Left lung (tissue), 10 donors: ENCODE measurements around the gene APOA4. TPM values are rescaled to one million over a fixed set of nuclear protein-coding genes. Genes with fewer than 3 reads are reported as not detected.

Experiments
- ATAC-seq: fragments of 200-7000 bp; cut with Tn5 transposase; one replicate; pipeline ENCODE4 v1.9.1; 2020; ENCODE audit warnings: moderate library complexity
- DNase-seq, 4 donors: peaks; one replicate each; pipeline ENCODE4 v3.0.0-alpha.2; 2013 to 2020
- H3K27ac ChIP-seq, 2 donors: fragments of 200-600 bp; sonication (generic) in 1 of 2; one replicate each; pipeline versions ENCODE4 v1.5.0 to v1.8.0; 2020 to 2021
- H3K27me3 ChIP-seq, 2 donors: fragments of 200-600 bp; sonication (generic) in 1 of 2; one replicate each; pipeline versions ENCODE4 v1.5.0 to v1.8.0; 2020 to 2021
- H3K36me3 ChIP-seq, 2 donors: fragments of 200-600 bp; sonication (generic) in 1 of 2; one replicate each; pipeline versions ENCODE4 v1.5.0 to v1.8.0; 2020 to 2021
- H3K4me1 ChIP-seq, 2 donors: fragments of 200-600 bp; one replicate each; pipeline ENCODE4 v1.8.0; 2021
- H3K4me3 ChIP-seq, 2 donors: fragments of 200-600 bp; sonication (generic) in 1 of 2; one replicate each; pipeline versions ENCODE4 v1.5.0 to v1.8.0; 2020 to 2021; ENCODE audit warnings: mild to moderate bottlenecking in 1 of 2
- H3K9me3 ChIP-seq, 2 donors: fragments of 200-600 bp; sonication (generic) in 1 of 2; one replicate each; pipeline versions ENCODE4 v1.5.0 to v1.8.0; 2020 to 2021
- intact Hi-C, 2 donors: fragments of 100-400 bp; cut with DNase I; formaldehyde crosslinking; loops; one replicate each; pipeline versions ENCODE4 v1.11.2 to v1.14.2; 2022
- polyA plus RNA-seq, 6 donors: library from polyadenylated mRNA; unstranded; fragments of 120-200 nt; gene quantifications; one replicate each; pipeline ENCODE4 v1.2.1, GENCODE V29; 2013; ENCODE audit not compliant: insufficient read length in 6 of 6
- total RNA-seq, 2 donors: library from RNA; stranded (reverse); fragmentation: NEBNext Ultra II Directional; extraction: Animal tissue kit (Norgen Biotek cat#: 25700); gene quantifications; one replicate each; pipeline ENCODE4 v1.2.1, GENCODE V29; 2021
- TF ChIP-seq, protein P1 (sequence below), 2 donors: fragments of 200-600 bp; sonication (generic) in 1 of 2; IDR thresholded peaks; one replicate each; pipeline versions ENCODE4 v1.5.0 to v1.8.0; 2021; ENCODE audit warnings: antibody characterized with exemption in 2 of 2
- donor health status: DM: no; HTN: yes; CAD: no.
- donor health status: DM: no; HTN: no; CAD: no.

APOA4 gene
- total and polyA plus RNA-seq, 8 donors: not detected

DNA sequence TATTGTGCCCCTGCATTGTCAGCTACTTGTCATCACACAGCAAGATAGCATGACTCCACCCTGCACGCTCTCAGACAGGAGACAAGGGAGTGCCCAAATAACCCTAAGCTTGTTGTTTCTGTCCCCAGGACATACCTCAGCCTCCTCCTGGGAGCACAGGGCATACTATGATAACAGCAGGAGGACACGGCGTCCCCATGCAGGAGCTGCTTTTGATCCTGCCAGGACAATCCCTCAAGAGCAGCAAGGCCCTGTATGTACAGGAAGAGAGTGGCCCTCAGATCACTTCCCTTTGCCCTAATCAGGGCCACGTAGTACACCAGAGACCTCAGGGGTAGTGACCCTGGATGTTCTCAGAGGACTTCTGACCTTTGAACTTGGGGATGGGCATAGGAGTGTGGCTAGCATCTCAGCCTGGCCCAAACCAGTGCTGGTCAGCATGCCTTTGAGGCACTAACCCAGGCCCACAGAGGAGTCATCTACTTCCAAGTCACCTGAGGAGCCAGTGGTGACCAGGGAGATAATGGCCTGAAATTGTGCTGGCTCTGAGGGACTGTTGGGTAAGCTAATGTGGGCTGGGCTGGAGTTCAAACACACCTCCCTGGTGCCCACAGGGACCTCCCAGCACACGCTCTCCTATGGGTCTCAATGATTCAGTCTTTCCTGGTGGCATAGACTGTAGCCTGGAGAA is 9.2 kb downstream of the APOA4 start:
- Histone ChIP-seq H3K4me3 (no peak overlapping the region), H3K27ac (no peak overlapping the region), H3K9me3 (no peaks in the 10 kb centered on the region), H3K36me3 (no peaks in the 10 kb centered on the region), H3K27me3 (no peaks in the 10 kb centered on the region), H3K4me1 (no peaks in the 10 kb centered on the region)
- TF ChIP-seq, protein P1, sequence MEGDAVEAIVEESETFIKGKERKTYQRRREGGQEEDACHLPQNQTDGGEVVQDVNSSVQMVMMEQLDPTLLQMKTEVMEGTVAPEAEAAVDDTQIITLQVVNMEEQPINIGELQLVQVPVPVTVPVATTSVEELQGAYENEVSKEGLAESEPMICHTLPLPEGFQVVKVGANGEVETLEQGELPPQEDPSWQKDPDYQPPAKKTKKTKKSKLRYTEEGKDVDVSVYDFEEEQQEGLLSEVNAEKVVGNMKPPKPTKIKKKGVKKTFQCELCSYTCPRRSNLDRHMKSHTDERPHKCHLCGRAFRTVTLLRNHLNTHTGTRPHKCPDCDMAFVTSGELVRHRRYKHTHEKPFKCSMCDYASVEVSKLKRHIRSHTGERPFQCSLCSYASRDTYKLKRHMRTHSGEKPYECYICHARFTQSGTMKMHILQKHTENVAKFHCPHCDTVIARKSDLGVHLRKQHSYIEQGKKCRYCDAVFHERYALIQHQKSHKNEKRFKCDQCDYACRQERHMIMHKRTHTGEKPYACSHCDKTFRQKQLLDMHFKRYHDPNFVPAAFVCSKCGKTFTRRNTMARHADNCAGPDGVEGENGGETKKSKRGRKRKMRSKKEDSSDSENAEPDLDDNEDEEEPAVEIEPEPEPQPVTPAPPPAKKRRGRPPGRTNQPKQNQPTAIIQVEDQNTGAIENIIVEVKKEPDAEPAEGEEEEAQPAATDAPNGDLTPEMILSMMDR (IDR thresholded peaks at IDR 0.05): no peak
- ATAC-seq: no peak
- DNase-seq: no peak
- intact Hi-C loops: no loop called here

DNA sequence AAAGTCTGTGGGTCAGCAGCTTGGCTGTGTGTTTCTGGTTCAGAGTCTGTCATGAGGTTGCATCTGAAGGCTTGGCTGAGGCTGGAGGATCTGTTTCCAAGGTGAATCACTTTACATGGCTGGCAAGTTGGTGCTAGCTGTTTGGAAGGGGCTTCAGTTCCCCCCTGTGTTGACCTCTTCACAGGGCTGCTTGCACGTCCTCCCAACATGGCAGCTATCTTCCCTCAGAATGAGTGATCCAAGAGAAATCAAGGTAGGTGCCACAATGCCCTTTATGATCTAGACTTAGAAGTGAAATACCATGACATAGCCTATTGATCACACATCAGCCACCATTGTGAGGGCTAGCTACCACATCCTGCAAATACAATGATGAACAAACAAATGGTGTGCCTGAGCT is 9.9 kb downstream of the APOA4 start:
- Histone ChIP-seq H3K4me1 (no peaks in the 10 kb centered on the region), H3K9me3 (no peaks in the 10 kb centered on the region), H3K4me3 (no peak overlapping the region), H3K27ac (no peak overlapping the region), H3K27me3 (no peaks in the 10 kb centered on the region), H3K36me3 (no peaks in the 10 kb centered on the region)
- TF ChIP-seq, protein P1 (IDR thresholded peaks at IDR 0.05): no peak
- DNase-seq: no peak
- ATAC-seq: no peak
- intact Hi-C loops: no loop called here

DNA sequence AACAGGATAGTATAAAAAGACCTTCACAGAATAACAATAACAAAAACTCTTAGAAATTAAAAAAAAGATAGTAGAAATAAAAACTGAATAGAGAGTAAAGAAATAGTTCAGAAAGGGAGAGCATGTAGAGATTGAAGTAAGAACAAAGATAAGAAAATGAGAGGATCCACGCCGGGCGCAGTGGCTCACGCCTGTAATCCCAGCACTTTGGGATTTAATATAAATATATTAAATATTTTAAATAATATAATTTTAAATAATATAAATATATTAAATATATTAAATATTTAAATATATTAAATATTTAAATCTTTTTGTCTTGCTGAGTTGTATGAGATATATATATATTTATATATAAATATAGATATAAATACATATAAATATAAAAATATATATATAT is 11.0 kb downstream of the APOA4 start:
- H3K4me1 ChIP-seq: no peaks in the 10 kb centered on the region
- intact Hi-C loops: no loop called here
- no peak for ATAC-seq
- H3K4me3 ChIP-seq: no peak overlapping the region
- no peak for DNase-seq
- TF ChIP-seq, protein P1 (IDR thresholded peaks at IDR 0.05): no peak
- H3K27me3 ChIP-seq: no peaks in the 10 kb centered on the region
- H3K27ac ChIP-seq: no peak overlapping the region
- H3K9me3 ChIP-seq: no peaks in the 10 kb centered on the region
- H3K36me3 ChIP-seq: no peaks in the 10 kb centered on the region

DNA sequence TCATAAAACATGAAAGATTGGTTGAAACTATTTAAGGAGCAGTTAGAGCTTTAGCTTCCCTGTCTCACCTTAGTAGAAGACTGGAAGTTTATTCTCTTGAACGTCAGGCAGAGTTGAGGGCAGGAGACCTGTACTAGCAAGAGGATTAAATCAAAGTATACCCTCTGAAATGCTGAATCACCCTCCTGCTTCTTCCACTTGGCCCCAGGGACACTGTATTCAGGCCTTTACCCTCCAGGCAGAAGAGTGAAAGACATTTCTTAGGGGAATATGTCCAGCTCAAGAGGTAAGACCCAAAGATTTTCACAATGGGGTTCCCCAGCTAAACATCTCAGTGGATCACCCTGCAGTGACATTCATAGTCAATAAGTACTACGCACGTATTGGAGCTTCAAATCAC is 11.9 kb downstream of the APOA4 start:
- no peaks in the 10 kb centered on the region for H3K27me3 ChIP-seq
- H3K9me3 ChIP-seq: no peaks in the 10 kb centered on the region
- no peaks in the 10 kb centered on the region for H3K36me3 ChIP-seq
- DNase-seq (no peak), ATAC-seq (no peak)
- TF ChIP-seq, protein P1 (IDR thresholded peaks at IDR 0.05): no peak
- intact Hi-C loops: no loop called here
- no peak overlapping the region for H3K27ac ChIP-seq
- no peak overlapping the region for H3K4me3 ChIP-seq
- H3K4me1 ChIP-seq: no peaks in the 10 kb centered on the region

DNA sequence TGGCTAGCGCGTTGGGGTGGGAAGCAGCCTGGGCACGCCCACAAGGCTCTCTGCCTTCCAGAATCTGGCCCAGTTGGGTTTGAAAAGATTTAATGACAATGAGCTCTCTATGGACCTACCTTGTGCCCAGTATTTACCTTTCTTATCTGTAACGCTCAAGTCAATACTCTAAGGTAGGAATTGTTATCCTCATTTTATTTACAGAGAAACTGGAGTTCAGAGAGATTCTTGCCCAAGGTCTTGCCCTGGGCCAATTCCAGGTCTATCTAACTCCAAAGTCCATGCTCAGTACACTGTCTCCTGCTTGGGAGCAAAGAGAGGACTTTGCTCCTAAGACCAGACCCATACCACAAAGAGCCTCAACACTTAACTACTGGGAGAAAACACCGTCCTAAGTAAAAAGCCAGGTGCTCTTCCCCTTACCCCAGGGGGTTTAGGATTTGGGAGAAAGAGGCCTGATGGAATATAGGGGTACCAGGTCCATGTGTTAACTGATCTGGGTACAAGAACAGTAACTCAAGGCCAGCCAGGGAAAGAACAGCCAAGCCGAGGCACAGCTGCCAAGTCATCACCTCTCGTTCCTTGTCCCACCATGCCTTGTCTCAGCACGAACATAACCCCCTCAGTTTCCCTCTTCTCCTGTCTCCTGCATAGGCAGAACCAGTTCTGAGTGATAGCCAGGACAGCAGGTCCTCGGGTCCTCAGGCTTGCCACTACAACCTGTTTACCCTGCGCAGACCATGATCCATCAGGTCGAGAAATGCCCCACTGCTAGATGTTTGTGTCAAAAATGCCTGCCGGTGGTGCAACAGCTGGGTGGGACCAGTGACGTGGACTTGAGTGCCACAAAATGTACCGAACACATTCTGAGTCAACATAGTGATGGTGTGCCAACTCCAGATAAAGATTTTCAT is 14.6 kb downstream of the APOA4 start:
- H3K4me1 ChIP-seq: no peaks in the 10 kb centered on the region
- DNase-seq (peak in 2 of 4 donors; percentile 58 to 83), ATAC-seq (peak; percentile 88)
- no peaks in the 10 kb centered on the region for H3K9me3 ChIP-seq
- no peaks in the 10 kb centered on the region for H3K27me3 ChIP-seq
- H3K27ac ChIP-seq: peak overlapping the region; percentile 44 to 66
- H3K36me3 ChIP-seq: no peaks in the 10 kb centered on the region
- no peak overlapping the region for H3K4me3 ChIP-seq
- intact Hi-C loops: no loop called here
- TF ChIP-seq, protein P1 (IDR thresholded peaks at IDR 0.05): no peak
